NCI-H2196 treated with DMSO at 0.1 percent for 48 hours (cell line): Measurements from ENCODE around the gene PIPOX.
A peak's percentile ranks its signal among the peaks of the same experiment; 100 is the strongest.
"Not testable (repeated sequence)": the region's sequence is repeated elsewhere in the genome, so short reads cannot be mapped to it uniquely, and the experiment has no call there.

Experiments
- DNase-seq: peaks from one replicate; lab custom pipeline; 2025; ENCODE audit not compliant: unreplicated experiment; lab: John Stamatoyannopoulos, UW

Gene PIPOX

GRCh38 chr17:29074488-29074887 lies 31.5 kb downstream of the PIPOX start:
- no peak for DNase-seq

- no peak for DNase-seq
Observed at GRCh38 chr17:29076087-29076486, 33.1 kb downstream of the PIPOX start.

- no peak for DNase-seq
Observed at GRCh38 chr17:29076722-29077121, 33.8 kb downstream of the PIPOX start.

GRCh38 chr17:29077320-29077719 lies 34.4 kb downstream of the PIPOX start:
- no peak for DNase-seq

GRCh38 chr17:29078183-29079045 lies 35.5 kb downstream of the PIPOX start:
- DNase-seq: no peak

GRCh38 chr17:29079433-29079832 lies 36.5 kb downstream of the PIPOX start:
- DNase-seq: no peak

GRCh38 chr17:29079887-29080286 lies 36.9 kb downstream of the PIPOX start:
- no peak for DNase-seq

GRCh38 chr17:29080323-29080722 lies 37.4 kb downstream of the PIPOX start:
- no peak for DNase-seq

- DNase-seq: no peak
Observed at GRCh38 chr17:29080965-29081364, 38.0 kb downstream of the PIPOX start.

GRCh38 chr17:29084541-29085146 lies 41.7 kb downstream of the PIPOX start:
- peak; percentile 55 for DNase-seq

GRCh38 chr17:29085223-29085622 lies 42.3 kb downstream of the PIPOX start:
- DNase-seq: no peak

GRCh38 chr17:29086628-29087332 lies 43.8 kb downstream of the PIPOX start:
- no peak for DNase-seq

GRCh38 chr17:29088782-29089181 lies 45.8 kb downstream of the PIPOX start:
- DNase-seq: not testable (repeated sequence)

- DNase-seq: peak; percentile 29
Observed at GRCh38 chr17:29089601-29090044, 46.7 kb downstream of the PIPOX start.

- DNase-seq: no peak
Observed at GRCh38 chr17:29090108-29090507, 47.2 kb downstream of the PIPOX start.

GRCh38 chr17:29090750-29091605 lies 48.0 kb downstream of the PIPOX start:
- DNase-seq: no peak

- peak; percentile 25 for DNase-seq
Observed at GRCh38 chr17:29091606-29092289, 48.8 kb downstream of the PIPOX start.

- no peak for DNase-seq
Observed at GRCh38 chr17:29093090-29093871, 50.3 kb downstream of the PIPOX start.

GRCh38 chr17:29094101-29094708 lies 51.3 kb downstream of the PIPOX start:
- DNase-seq: no peak
